WTC11 (cell line): Measurements from ENCODE around the gene CD48. TPM values are rescaled to one million over a fixed set of nuclear protein-coding genes. Genes with fewer than 3 reads are reported as not detected.

ENCODE experiments used
- ATAC-seq: fragments of 200-7000 bp; cut with Tn5 transposase; 2 replicates; pipeline ENCODE4 v1.10.0; 2021; ENCODE audit warnings: mild to moderate bottlenecking, moderate library complexity
- CTCF ChIA-PET: fragments of 300-600 bp; sonication (Branson Sonifier 250); formaldehyde crosslinking; loops from one replicate; lab custom pipeline; 2021; ENCODE audit warnings: antibody characterized with exemption; lab: Charles Lee
- POLR2A ChIA-PET: fragments of 350-600 bp; sonication (Branson Sonifier 250); formaldehyde crosslinking; loops from one replicate; lab custom pipeline; 2021; ENCODE audit warnings: antibody characterized with exemption; lab: Charles Lee
- DNase-seq: peaks from one replicate; pipeline ENCODE4 v3.0.0; 2021; ENCODE audit warnings: low spot score
- H3K27ac Mint-ChIP-seq: 2 replicates; pipeline ENCODE4 v1.8.0; 2021; ENCODE audit warnings: mixed read lengths
- H3K27me3 Mint-ChIP-seq: 2 replicates; pipeline ENCODE4 v1.8.0; 2021; ENCODE audit warnings: low read depth, mild to moderate bottlenecking, moderate library complexity, mixed read lengths
- H3K36me3 Mint-ChIP-seq: 2 replicates; pipeline ENCODE4 v1.8.0; 2021; ENCODE audit warnings: mixed read lengths
- H3K4me1 Mint-ChIP-seq: 2 replicates; pipeline ENCODE4 v1.8.0; 2022; ENCODE audit warnings: mixed read lengths
- H3K4me3 Mint-ChIP-seq: 2 replicates; pipeline ENCODE4 v1.8.0; 2021; ENCODE audit warnings: mild to moderate bottlenecking, moderate library complexity, mixed read lengths
- H3K9me3 Mint-ChIP-seq: 2 replicates; pipeline ENCODE4 v1.8.0; 2021; ENCODE audit warnings: mixed read lengths
- GRHL2 ChIP-seq: fragments of 250-450 bp; sonication (Bioruptor Pico); IDR thresholded peaks from 2 replicates; pipeline ENCODE4 v1.8.0; 2022; ENCODE audit warnings: mild to moderate bottlenecking, moderate library complexity; ENCODE audit not compliant: insufficient replicate concordance, severe bottlenecking
- GTF2I ChIP-seq: fragments of 250-450 bp; sonication (Bioruptor Pico); conservative IDR thresholded peaks from 2 replicates; pipeline ENCODE4 v1.4.0; 2021; ENCODE audit warnings: mild to moderate bottlenecking
- IRF2 ChIP-seq: sonication (generic); formaldehyde crosslinking; IDR thresholded peaks from 2 replicates; pipeline ENCODE4 v1.8.0; 2022; ENCODE audit warnings: low read depth, missing genetic modification reagents, borderline replicate concordance
- NFE2L1 ChIP-seq: sonication (generic); formaldehyde crosslinking; IDR thresholded peaks from 2 replicates; pipeline ENCODE4 v1.8.1; 2023; ENCODE audit warnings: missing genetic modification reagents
- NR1H2 ChIP-seq: sonication (generic); formaldehyde crosslinking; IDR thresholded peaks from 2 replicates; pipeline ENCODE4 v1.9.0; 2021; ENCODE audit warnings: mild to moderate bottlenecking, moderate library complexity, missing genetic modification reagents
- NR3C1 ChIP-seq: sonication (generic); formaldehyde crosslinking; conservative IDR thresholded peaks from 2 replicates; pipeline ENCODE4 v1.8.1; 2023; ENCODE audit warnings: low read depth, mild to moderate bottlenecking, missing genetic modification reagents
- RORB ChIP-seq: fragments of 250-450 bp; sonication (Bioruptor Pico); IDR thresholded peaks from 2 replicates; pipeline ENCODE4 v1.9.0; 2021; ENCODE audit warnings: mild to moderate bottlenecking
- SMAD3 ChIP-seq: sonication (generic); formaldehyde crosslinking; IDR thresholded peaks from 2 replicates; pipeline ENCODE4 v1.8.0; 2022; ENCODE audit warnings: missing genetic modification reagents, mild to moderate bottlenecking, borderline replicate concordance
- SMAD4 ChIP-seq: sonication (generic); formaldehyde crosslinking; IDR thresholded peaks from 2 replicates; pipeline ENCODE4 v1.8.0; 2022; ENCODE audit warnings: mild to moderate bottlenecking, missing genetic modification reagents
- ZBTB21 ChIP-seq: sonication (generic); formaldehyde crosslinking; IDR thresholded peaks from 2 replicates; pipeline ENCODE4 v1.8.1; 2023; ENCODE audit warnings: mild to moderate bottlenecking, missing genetic modification reagents, borderline replicate concordance
- ZNF232 ChIP-seq: sonication (generic); formaldehyde crosslinking; IDR thresholded peaks from 2 replicates; pipeline ENCODE4 v1.8.0; 2022; ENCODE audit warnings: mild to moderate bottlenecking, missing genetic modification reagents
- ZNF263 ChIP-seq: sonication (generic); formaldehyde crosslinking; IDR thresholded peaks from 2 replicates; pipeline ENCODE4 v1.8.1; 2022; ENCODE audit warnings: low read depth, mild to moderate bottlenecking, moderate library complexity, missing genetic modification reagents
- total RNA-seq: library from RNA; stranded (reverse); gene quantifications from 3 replicates; pipeline ENCODE4 v1.2.3, GENCODE V29; 2021
- TF ChIP-seq, protein P1 (sequence below): sonication (generic); formaldehyde crosslinking; IDR thresholded peaks from 2 replicates; pipeline ENCODE4 v1.8.0; 2023; ENCODE audit warnings: missing genetic modification reagents, mild to moderate bottlenecking, borderline replicate concordance
- TF ChIP-seq, protein P2 (sequence below): sonication (generic); formaldehyde crosslinking; IDR thresholded peaks from 2 replicates; pipeline ENCODE4 v1.8.1; 2023; ENCODE audit warnings: mild to moderate bottlenecking, moderate library complexity, missing genetic modification reagents
- TF ChIP-seq, protein P3 (sequence below): sonication (generic); formaldehyde crosslinking; IDR thresholded peaks from 2 replicates; pipeline ENCODE4 v1.8.1; 2022; ENCODE audit warnings: low read depth, mild to moderate bottlenecking, moderate library complexity, missing genetic modification reagents, borderline replicate concordance
- TF ChIP-seq, protein P4 (sequence below): sonication (generic); formaldehyde crosslinking; IDR thresholded peaks from 2 replicates; pipeline ENCODE4 v1.8.0; 2022; ENCODE audit warnings: mild to moderate bottlenecking, missing genetic modification reagents
- TF ChIP-seq, protein P5 (sequence below): fragments of 250-450 bp; sonication (Bioruptor Pico); IDR thresholded peaks from 2 replicates; pipeline ENCODE4 v1.9.0; 2021; ENCODE audit warnings: mild to moderate bottlenecking
- TF ChIP-seq, protein P6 (sequence below): sonication (generic); formaldehyde crosslinking; IDR thresholded peaks from 2 replicates; pipeline ENCODE4 v1.8.1; 2023; ENCODE audit warnings: mild to moderate bottlenecking, missing genetic modification reagents
- TF ChIP-seq, protein P7 (sequence below): sonication (generic); formaldehyde crosslinking; IDR thresholded peaks from 2 replicates; pipeline ENCODE4 v1.8.0; 2022; ENCODE audit warnings: missing genetic modification reagents

The CD48 gene
- total RNA-seq, 1 experiment from 2014 or later, result 0.66 TPM

DNA sequence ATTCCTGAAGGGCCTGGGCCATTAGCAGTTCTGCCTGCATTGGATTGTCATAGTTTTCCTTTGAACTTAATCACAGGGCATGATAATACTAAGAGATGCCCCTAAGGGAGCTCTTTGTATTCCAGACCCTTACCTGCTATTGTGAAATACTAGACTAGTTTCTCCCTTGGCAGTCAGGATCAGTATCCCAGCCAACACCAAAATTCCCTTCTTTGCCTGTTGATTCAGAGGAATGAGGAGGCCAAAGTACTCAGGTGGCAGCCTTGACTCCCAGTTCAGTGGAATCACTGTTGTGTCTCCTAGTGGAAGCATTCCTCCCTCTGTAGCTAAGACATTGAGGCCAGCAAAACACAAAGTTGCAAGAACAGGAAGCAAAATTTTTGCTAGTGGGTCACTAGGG, 48.1 kb upstream of the CD48 start:
- H3K36me3 Mint-ChIP-seq, result no peaks in the 10 kb centered on the region
- no peak for ATAC-seq
- DNase-seq, result no peak
- ChIA-PET CTCF (interaction anchor here (1.6 kb wide), 1 partner anchor 8 kb away, joined by 7 read pairs; no protein-coding TSS in a partner anchor), POLR2A (no interaction called here)
- no peaks in the 10 kb centered on the region for H3K4me1 Mint-ChIP-seq
- no peaks in the 10 kb centered on the region for H3K27me3 Mint-ChIP-seq
- H3K9me3 Mint-ChIP-seq, result no peaks in the 10 kb centered on the region
- no peak overlapping the region for H3K4me3 Mint-ChIP-seq
- H3K27ac Mint-ChIP-seq, result no peak overlapping the region
- TF ChIP-seq, protein P1, sequence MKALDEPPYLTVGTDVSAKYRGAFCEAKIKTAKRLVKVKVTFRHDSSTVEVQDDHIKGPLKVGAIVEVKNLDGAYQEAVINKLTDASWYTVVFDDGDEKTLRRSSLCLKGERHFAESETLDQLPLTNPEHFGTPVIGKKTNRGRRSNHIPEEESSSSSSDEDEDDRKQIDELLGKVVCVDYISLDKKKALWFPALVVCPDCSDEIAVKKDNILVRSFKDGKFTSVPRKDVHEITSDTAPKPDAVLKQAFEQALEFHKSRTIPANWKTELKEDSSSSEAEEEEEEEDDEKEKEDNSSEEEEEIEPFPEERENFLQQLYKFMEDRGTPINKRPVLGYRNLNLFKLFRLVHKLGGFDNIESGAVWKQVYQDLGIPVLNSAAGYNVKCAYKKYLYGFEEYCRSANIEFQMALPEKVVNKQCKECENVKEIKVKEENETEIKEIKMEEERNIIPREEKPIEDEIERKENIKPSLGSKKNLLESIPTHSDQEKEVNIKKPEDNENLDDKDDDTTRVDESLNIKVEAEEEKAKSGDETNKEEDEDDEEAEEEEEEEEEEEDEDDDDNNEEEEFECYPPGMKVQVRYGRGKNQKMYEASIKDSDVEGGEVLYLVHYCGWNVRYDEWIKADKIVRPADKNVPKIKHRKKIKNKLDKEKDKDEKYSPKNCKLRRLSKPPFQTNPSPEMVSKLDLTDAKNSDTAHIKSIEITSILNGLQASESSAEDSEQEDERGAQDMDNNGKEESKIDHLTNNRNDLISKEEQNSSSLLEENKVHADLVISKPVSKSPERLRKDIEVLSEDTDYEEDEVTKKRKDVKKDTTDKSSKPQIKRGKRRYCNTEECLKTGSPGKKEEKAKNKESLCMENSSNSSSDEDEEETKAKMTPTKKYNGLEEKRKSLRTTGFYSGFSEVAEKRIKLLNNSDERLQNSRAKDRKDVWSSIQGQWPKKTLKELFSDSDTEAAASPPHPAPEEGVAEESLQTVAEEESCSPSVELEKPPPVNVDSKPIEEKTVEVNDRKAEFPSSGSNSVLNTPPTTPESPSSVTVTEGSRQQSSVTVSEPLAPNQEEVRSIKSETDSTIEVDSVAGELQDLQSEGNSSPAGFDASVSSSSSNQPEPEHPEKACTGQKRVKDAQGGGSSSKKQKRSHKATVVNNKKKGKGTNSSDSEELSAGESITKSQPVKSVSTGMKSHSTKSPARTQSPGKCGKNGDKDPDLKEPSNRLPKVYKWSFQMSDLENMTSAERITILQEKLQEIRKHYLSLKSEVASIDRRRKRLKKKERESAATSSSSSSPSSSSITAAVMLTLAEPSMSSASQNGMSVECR (CRISPR knock-in tag), result no peak
- TF ChIP-seq ZNF232 (CRISPR knock-in tag) (no peak), SMAD3 (CRISPR knock-in tag) (no peak), NR3C1 (CRISPR knock-in tag) (no peak), ZBTB21 (no peak), GRHL2 (CRISPR knock-in tag) (no peak), NR1H2 (no peak), GTF2I (no peak), ZNF263 (no peak), NFE2L1 (CRISPR knock-in tag) (no peak), IRF2 (CRISPR knock-in tag) (no peak)
- TF ChIP-seq, protein P2, sequence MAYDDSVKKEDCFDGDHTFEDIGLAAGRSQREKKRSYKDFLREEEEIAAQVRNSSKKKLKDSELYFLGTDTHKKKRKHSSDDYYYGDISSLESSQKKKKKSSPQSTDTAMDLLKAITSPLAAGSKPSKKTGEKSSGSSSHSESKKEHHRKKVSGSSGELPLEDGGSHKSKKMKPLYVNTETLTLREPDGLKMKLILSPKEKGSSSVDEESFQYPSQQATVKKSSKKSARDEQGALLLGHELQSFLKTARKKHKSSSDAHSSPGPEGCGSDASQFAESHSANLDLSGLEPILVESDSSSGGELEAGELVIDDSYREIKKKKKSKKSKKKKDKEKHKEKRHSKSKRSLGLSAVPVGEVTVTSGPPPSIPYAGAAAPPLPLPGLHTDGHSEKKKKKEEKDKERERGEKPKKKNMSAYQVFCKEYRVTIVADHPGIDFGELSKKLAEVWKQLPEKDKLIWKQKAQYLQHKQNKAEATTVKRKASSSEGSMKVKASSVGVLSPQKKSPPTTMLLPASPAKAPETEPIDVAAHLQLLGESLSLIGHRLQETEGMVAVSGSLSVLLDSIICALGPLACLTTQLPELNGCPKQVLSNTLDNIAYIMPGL (CRISPR knock-in tag), result no peak
- TF ChIP-seq, protein P3, sequence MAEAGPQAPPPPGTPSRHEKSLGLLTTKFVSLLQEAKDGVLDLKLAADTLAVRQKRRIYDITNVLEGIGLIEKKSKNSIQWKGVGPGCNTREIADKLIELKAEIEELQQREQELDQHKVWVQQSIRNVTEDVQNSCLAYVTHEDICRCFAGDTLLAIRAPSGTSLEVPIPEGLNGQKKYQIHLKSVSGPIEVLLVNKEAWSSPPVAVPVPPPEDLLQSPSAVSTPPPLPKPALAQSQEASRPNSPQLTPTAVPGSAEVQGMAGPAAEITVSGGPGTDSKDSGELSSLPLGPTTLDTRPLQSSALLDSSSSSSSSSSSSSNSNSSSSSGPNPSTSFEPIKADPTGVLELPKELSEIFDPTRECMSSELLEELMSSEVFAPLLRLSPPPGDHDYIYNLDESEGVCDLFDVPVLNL, result no peak
- TF ChIP-seq, protein P4, sequence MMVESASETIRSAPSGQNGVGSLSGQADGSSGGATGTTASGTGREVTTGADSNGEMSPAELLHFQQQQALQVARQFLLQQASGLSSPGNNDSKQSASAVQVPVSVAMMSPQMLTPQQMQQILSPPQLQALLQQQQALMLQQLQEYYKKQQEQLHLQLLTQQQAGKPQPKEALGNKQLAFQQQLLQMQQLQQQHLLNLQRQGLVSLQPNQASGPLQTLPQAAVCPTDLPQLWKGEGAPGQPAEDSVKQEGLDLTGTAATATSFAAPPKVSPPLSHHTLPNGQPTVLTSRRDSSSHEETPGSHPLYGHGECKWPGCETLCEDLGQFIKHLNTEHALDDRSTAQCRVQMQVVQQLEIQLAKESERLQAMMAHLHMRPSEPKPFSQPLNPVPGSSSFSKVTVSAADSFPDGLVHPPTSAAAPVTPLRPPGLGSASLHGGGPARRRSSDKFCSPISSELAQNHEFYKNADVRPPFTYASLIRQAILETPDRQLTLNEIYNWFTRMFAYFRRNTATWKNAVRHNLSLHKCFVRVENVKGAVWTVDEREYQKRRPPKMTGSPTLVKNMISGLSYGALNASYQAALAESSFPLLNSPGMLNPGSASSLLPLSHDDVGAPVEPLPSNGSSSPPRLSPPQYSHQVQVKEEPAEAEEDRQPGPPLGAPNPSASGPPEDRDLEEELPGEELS (CRISPR knock-in tag), result no peak
- TF ChIP-seq, protein P5, sequence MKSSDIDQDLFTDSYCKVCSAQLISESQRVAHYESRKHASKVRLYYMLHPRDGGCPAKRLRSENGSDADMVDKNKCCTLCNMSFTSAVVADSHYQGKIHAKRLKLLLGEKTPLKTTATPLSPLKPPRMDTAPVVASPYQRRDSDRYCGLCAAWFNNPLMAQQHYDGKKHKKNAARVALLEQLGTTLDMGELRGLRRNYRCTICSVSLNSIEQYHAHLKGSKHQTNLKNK (CRISPR knock-in tag), result no peak
- TF ChIP-seq, all 79 proteins: peak for 0

DNA sequence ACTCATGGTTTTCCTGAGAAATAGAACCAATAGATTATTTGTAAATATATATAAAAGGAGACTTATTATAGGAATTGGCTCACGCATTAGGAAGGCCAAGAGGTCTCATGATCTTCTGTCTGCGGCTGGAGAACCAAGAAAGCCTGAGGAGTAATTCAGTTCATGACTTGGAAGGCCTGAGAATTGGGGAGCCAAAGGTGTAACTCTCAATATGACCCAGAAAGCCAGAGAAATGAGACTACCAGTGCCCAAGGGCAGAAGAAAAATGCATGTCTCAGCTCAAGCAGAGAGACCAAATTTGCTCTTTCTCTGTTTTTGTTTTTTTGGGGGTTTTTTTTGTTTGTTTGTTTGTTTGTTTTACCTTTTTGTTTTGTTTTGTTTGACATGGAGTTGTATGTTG, 46.9 kb upstream of the CD48 start:
- no peaks in the 10 kb centered on the region for H3K36me3 Mint-ChIP-seq
- CTCF ChIA-PET, result interaction anchor here (1.6 kb wide), 1 partner anchor 10 kb away, joined by 7 read pairs; no protein-coding TSS in a partner anchor
- TF ChIP-seq RORB (CRISPR knock-in tag), result no peak
- TF ChIP-seq, protein P6, sequence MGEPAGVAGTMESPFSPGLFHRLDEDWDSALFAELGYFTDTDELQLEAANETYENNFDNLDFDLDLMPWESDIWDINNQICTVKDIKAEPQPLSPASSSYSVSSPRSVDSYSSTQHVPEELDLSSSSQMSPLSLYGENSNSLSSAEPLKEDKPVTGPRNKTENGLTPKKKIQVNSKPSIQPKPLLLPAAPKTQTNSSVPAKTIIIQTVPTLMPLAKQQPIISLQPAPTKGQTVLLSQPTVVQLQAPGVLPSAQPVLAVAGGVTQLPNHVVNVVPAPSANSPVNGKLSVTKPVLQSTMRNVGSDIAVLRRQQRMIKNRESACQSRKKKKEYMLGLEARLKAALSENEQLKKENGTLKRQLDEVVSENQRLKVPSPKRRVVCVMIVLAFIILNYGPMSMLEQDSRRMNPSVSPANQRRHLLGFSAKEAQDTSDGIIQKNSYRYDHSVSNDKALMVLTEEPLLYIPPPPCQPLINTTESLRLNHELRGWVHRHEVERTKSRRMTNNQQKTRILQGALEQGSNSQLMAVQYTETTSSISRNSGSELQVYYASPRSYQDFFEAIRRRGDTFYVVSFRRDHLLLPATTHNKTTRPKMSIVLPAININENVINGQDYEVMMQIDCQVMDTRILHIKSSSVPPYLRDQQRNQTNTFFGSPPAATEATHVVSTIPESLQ (CRISPR knock-in tag), result no peak
- TF ChIP-seq, protein P7, sequence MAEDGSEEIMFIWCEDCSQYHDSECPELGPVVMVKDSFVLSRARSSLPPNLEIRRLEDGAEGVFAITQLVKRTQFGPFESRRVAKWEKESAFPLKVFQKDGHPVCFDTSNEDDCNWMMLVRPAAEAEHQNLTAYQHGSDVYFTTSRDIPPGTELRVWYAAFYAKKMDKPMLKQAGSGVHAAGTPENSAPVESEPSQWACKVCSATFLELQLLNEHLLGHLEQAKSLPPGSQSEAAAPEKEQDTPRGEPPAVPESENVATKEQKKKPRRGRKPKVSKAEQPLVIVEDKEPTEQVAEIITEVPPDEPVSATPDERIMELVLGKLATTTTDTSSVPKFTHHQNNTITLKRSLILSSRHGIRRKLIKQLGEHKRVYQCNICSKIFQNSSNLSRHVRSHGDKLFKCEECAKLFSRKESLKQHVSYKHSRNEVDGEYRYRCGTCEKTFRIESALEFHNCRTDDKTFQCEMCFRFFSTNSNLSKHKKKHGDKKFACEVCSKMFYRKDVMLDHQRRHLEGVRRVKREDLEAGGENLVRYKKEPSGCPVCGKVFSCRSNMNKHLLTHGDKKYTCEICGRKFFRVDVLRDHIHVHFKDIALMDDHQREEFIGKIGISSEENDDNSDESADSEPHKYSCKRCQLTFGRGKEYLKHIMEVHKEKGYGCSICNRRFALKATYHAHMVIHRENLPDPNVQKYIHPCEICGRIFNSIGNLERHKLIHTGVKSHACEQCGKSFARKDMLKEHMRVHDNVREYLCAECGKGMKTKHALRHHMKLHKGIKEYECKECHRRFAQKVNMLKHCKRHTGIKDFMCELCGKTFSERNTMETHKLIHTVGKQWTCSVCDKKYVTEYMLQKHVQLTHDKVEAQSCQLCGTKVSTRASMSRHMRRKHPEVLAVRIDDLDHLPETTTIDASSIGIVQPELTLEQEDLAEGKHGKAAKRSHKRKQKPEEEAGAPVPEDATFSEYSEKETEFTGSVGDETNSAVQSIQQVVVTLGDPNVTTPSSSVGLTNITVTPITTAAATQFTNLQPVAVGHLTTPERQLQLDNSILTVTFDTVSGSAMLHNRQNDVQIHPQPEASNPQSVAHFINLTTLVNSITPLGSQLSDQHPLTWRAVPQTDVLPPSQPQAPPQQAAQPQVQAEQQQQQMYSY (CRISPR knock-in tag), result no peak
- TF ChIP-seq SMAD4 (CRISPR knock-in tag), result no peak

More for the DNA sequence above, 46.9 kb upstream of the CD48 start:
- DNase-seq (no peak), ATAC-seq (no peak)
- Mint-ChIP-seq H3K27ac (no peak overlapping the region), H3K4me3 (no peak overlapping the region), H3K4me1 (no peaks in the 10 kb centered on the region), H3K27me3 (no peaks in the 10 kb centered on the region), H3K9me3 (no peaks in the 10 kb centered on the region)
- POLR2A ChIA-PET, result no interaction called here
